ENCODE measurements around the gene POLDIP3. TPM values are rescaled to one million over a fixed set of nuclear protein-coding genes. Genes with fewer than 3 reads are reported as not detected.

Gene POLDIP3
- total RNA-seq, 1 donor from 2014 or later = 35.2 TPM

- no peaks in the 10 kb centered on the region for H3K27me3 ChIP-seq (ENCODE audit: low read depth)
- TF ChIP-seq, protein P1, sequence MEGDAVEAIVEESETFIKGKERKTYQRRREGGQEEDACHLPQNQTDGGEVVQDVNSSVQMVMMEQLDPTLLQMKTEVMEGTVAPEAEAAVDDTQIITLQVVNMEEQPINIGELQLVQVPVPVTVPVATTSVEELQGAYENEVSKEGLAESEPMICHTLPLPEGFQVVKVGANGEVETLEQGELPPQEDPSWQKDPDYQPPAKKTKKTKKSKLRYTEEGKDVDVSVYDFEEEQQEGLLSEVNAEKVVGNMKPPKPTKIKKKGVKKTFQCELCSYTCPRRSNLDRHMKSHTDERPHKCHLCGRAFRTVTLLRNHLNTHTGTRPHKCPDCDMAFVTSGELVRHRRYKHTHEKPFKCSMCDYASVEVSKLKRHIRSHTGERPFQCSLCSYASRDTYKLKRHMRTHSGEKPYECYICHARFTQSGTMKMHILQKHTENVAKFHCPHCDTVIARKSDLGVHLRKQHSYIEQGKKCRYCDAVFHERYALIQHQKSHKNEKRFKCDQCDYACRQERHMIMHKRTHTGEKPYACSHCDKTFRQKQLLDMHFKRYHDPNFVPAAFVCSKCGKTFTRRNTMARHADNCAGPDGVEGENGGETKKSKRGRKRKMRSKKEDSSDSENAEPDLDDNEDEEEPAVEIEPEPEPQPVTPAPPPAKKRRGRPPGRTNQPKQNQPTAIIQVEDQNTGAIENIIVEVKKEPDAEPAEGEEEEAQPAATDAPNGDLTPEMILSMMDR (IDR thresholded peaks at IDR 0.05; ENCODE audit: borderline replicate concordance) = no peak
- no peaks in the 10 kb centered on the region for H3K9me3 ChIP-seq (replicated peaks)
- peaks cover 36% of the 10 kb centered on the region for H3K4me1 ChIP-seq
- no peak for DNase-seq
- H3K27ac ChIP-seq (replicated peaks) = peak overlapping the region; percentile 67
- intact Hi-C loops (cut with micrococcal nuclease) = no loop called here
- H3K4me3 ChIP-seq = no peak overlapping the region
- peaks cover 77% of the 10 kb centered on the region for H3K36me3 ChIP-seq
These were observed 9.9 kb upstream of the POLDIP3 start for GRCh38 chr22:42624551-42625106.

- Histone ChIP-seq H3K27ac (replicated peaks) (peak overlapping the region; percentile 67), H3K9me3 (replicated peaks) (no peaks in the 10 kb centered on the region), H3K4me3 (no peak overlapping the region), H3K4me1 (peaks cover 36% of the 10 kb centered on the region), H3K27me3 (ENCODE audit: low read depth) (no peaks in the 10 kb centered on the region), H3K36me3 (peaks cover 77% of the 10 kb centered on the region)
- intact Hi-C loops (cut with micrococcal nuclease) = no loop called here
- DNase-seq = no peak
- TF ChIP-seq, protein P1 (IDR thresholded peaks at IDR 0.05; ENCODE audit: borderline replicate concordance) = no peak
These were observed 9.2 kb upstream of the POLDIP3 start for GRCh38 chr22:42623756-42624441.

DNA sequence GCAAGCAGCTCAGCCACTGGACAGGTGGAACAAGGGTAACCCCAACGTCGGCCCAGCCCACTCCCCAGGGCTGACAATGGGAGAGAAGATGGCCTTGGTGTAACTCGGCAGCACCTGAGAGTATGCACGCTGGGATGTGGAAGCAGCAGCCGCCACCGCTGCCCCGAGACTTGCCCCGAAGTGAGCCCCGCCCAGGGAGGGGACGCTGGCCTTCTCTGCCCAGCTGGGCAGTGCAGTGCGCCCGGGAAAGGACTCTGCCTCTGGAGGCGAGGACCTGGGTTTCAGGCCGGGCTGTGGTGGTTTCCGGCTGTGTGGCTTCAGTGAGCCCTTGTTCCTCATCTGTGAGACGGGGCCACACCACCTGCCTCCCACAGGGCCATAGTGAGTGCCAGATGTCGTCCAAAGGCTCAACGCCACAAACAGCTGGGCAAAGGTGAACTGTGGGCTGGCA lies 8.6 kb upstream of the POLDIP3 start:
- Histone ChIP-seq H3K4me3 (no peak overlapping the region), H3K27ac (replicated peaks) (peak overlapping the region; percentile 67), H3K27me3 (ENCODE audit: low read depth) (no peaks in the 10 kb centered on the region), H3K36me3 (peaks cover 73% of the 10 kb centered on the region), H3K4me1 (peaks cover 36% of the 10 kb centered on the region), H3K9me3 (replicated peaks) (no peaks in the 10 kb centered on the region)
- TF ChIP-seq, protein P1 (IDR thresholded peaks at IDR 0.05; ENCODE audit: borderline replicate concordance) = no peak
- DNase-seq = no peak
- intact Hi-C loops (cut with micrococcal nuclease) = no loop called here

DNA sequence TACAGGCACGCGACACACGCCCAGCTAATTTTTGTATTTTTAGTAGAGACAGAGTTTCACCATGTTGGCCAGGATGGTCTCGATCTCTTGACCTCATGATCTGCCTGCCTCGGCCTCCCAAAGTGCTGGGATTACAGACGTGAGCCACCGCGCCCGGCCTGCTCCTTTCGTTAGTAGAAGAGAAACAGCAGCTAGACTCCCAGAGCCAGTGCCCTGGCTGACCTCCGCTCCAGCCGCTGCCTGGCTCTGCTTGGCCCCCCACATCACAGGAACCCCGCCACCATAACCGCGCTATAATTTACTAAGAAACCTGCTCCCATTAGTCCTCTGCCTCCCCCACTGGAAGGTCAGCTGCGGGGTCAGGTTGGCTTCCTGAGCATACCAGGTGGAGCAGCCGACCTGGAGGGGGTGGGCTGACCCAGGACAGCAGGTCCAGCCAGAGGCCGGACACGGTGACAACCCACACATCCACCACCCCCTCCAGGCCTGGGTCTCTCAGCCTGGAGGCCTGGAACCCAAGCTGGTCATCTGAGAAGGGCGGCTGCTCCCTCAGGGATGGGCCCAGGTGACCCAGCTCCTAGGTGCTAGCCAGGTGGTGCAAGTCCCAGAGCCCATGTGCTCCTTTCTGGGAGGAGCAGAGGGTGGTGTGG lies 7.5 kb upstream of the POLDIP3 start:
- TF ChIP-seq, protein P1 (IDR thresholded peaks at IDR 0.05; ENCODE audit: borderline replicate concordance) = no peak
- Histone ChIP-seq H3K9me3 (replicated peaks) (no peaks in the 10 kb centered on the region), H3K27me3 (ENCODE audit: low read depth) (no peaks in the 10 kb centered on the region), H3K4me1 (peaks cover 38% of the 10 kb centered on the region), H3K36me3 (peaks cover 61% of the 10 kb centered on the region), H3K27ac (replicated peaks) (peak overlapping the region; percentile 26), H3K4me3 (no peak overlapping the region)
- DNase-seq = no peak
- intact Hi-C loops (cut with micrococcal nuclease) = no loop called here

DNA sequence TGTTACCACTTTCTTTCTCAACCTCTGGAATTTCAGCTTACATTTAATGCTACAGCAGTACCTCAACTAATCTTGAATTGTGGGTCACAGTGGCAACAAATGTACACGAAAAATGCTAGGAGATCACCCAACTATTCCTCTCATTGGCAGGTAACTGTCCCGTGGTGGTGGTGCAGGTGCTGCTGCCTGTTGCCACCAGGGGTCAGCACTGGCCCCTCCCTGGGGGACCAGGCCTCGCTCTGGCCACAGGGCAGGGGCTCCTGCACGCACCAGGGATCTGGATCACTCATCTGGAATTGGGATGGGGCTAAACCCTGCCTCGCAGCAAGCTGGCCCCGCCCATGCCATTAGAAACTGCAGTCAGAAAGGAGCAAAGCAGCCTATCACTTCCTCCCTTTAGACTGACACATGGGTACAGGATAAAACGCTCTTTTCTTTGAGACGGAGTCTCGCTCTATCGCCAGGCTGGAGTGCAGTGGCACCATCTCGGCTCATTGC lies 6.9 kb upstream of the POLDIP3 start:
- Histone ChIP-seq H3K4me1 (peaks cover 44% of the 10 kb centered on the region), H3K9me3 (replicated peaks) (no peaks in the 10 kb centered on the region), H3K4me3 (no peak overlapping the region), H3K27ac (replicated peaks) (peak overlapping the region; percentile 26), H3K36me3 (peaks cover 55% of the 10 kb centered on the region), H3K27me3 (ENCODE audit: low read depth) (no peaks in the 10 kb centered on the region)
- intact Hi-C loops (cut with micrococcal nuclease) = no loop called here
- DNase-seq = peak; percentile 63
- TF ChIP-seq, protein P1 (IDR thresholded peaks at IDR 0.05; ENCODE audit: borderline replicate concordance) = peak; percentile 94

All from left ventricle myocardium inferior (tissue), 1 donor.